CD4-positive, CD25-positive, alpha-beta regulatory T cell (primary cell): ENCODE measurements around the gene CDK8. TPM values are rescaled to one million over a fixed set of nuclear protein-coding genes. Genes with fewer than 3 reads are reported as not detected.

Experiments used
- ATAC-seq, 2 donors: fragments of 150-1000 bp; cut with Tn5 transposase; one replicate each; pipeline ENCODE4 v1.10.0; 2021; ENCODE audit warnings: low read depth in 2 of 2, moderate number of reproducible peaks in 2 of 2, moderate library complexity in 1 of 2
- DNase-seq, 3 donors: peaks; one replicate each; pipeline versions ENCODE4 v3.0.0 to v3.0.0-alpha.2; 2012 to 2022; ENCODE audit warnings: mixed read lengths in 1 of 3
- H3K27ac ChIP-seq: one replicate; pipeline ENCODE4 v1.7.0; 2013; ENCODE audit warnings: mild to moderate bottlenecking, low read length; ENCODE audit not compliant: insufficient read depth, poor library complexity, severe bottlenecking
- H3K27me3 ChIP-seq: one replicate; pipeline ENCODE4 v1.7.0; 2013; ENCODE audit warnings: low read length; ENCODE audit not compliant: control insufficient read depth, insufficient read depth
- H3K36me3 ChIP-seq: one replicate; pipeline ENCODE4 v1.7.0; 2013; ENCODE audit warnings: mild to moderate bottlenecking, low read length, moderate library complexity; ENCODE audit not compliant: control insufficient read depth, insufficient read depth
- H3K4me1 ChIP-seq: 2 replicates; pipeline ENCODE4 v1.7.0; 2013; ENCODE audit warnings: mild to moderate bottlenecking, low read length; ENCODE audit not compliant: insufficient read depth, control insufficient read depth, poor library complexity, severe bottlenecking
- H3K4me3 ChIP-seq: one replicate; pipeline ENCODE4 v1.7.0; 2013; ENCODE audit warnings: low read depth, mild to moderate bottlenecking, low read length, moderate library complexity
- H3K9me3 ChIP-seq, 2 experiments: 1 replicate in 1 of 2; 2 replicates in 1 of 2; pipeline ENCODE4 v1.7.0; 2013; ENCODE audit warnings: low read length in 2 of 2, mild to moderate bottlenecking in 1 of 2, moderate library complexity in 1 of 2; ENCODE audit not compliant: control insufficient read depth in 2 of 2
- H3K27ac Mint-ChIP-seq, 3 donors: one replicate each; pipeline ENCODE4 v1.8.0; 2020 to 2022; ENCODE audit warnings: mild to moderate bottlenecking in 3 of 3, mixed read lengths in 3 of 3, moderate library complexity in 2 of 3
- H3K27me3 Mint-ChIP-seq: one replicate; pipeline ENCODE4 v1.8.0; 2022; ENCODE audit warnings: mild to moderate bottlenecking, mixed read lengths
- H3K36me3 Mint-ChIP-seq: one replicate; pipeline ENCODE4 v1.8.0; 2020; ENCODE audit warnings: mixed read lengths
- H3K4me1 Mint-ChIP-seq, 4 donors: one replicate each; pipeline ENCODE4 v1.8.0; 2020 to 2022; ENCODE audit warnings: mixed read lengths in 4 of 4, mild to moderate bottlenecking in 1 of 4
- H3K4me3 Mint-ChIP-seq, 4 donors: one replicate each; pipeline ENCODE4 v1.8.0; 2020 to 2022; ENCODE audit warnings: mild to moderate bottlenecking in 4 of 4, mixed read lengths in 4 of 4, moderate library complexity in 3 of 4
- H3K9me3 Mint-ChIP-seq, 7 donors: one replicate each; pipeline ENCODE4 v1.8.0; 2020 to 2022; ENCODE audit warnings: mixed read lengths in 7 of 7, mild to moderate bottlenecking in 3 of 7, moderate library complexity in 2 of 7
- polyA plus RNA-seq, 4 donors: library from polyadenylated mRNA; unstranded; fragments of 300-500 nt; fragmentation: Illumina TruSeq; gene quantifications; one replicate each; pipeline ENCODE4 v1.2.3, GENCODE V29; 2021
- total RNA-seq: library from RNA; stranded (reverse); gene quantifications from one replicate; pipeline ENCODE4 v1.2.3, GENCODE V29; 2022

CDK8 gene
- total and polyA plus RNA-seq, 5 donors from 2014 or later, result 4.0 to 10.1 (median 4.7) TPM

GRCh38 chr13:26372747-26373146 is 118.8 kb downstream of the CDK8 start:
- no peaks in the 10 kb centered on the region for H3K9me3 Mint-ChIP-seq
- H3K27ac Mint-ChIP-seq, result peak overlapping the region in 1 of 3 donors; percentile 16
- H3K27me3 ChIP-seq, result no peaks in the 10 kb centered on the region
- no peak overlapping the region for H3K4me3 Mint-ChIP-seq
- DNase-seq, result peak in 2 of 3 donors; percentile 5 to 13
- H3K27ac ChIP-seq, result no peak overlapping the region
- H3K4me1 Mint-ChIP-seq, result peaks cover 0 to 13% (median 8%) of the 10 kb centered on the region in 4 donors
- no peaks in the 10 kb centered on the region for H3K4me1 ChIP-seq
- no peaks in the 10 kb centered on the region for H3K36me3 ChIP-seq
- H3K4me3 ChIP-seq, result no peak overlapping the region
- no peaks in the 10 kb centered on the region for H3K9me3 ChIP-seq
- peaks cover 15% of the 10 kb centered on the region for H3K36me3 Mint-ChIP-seq
- peak in 1 of 2 donors; percentile 31 for ATAC-seq
- no peaks in the 10 kb centered on the region for H3K27me3 Mint-ChIP-seq

- Histone ChIP-seq H3K27ac (no peak overlapping the region), H3K36me3 (no peaks in the 10 kb centered on the region), H3K4me3 (no peak overlapping the region), H3K4me1 (no peaks in the 10 kb centered on the region), H3K9me3 (no peaks in the 10 kb centered on the region), H3K27me3 (no peaks in the 10 kb centered on the region)
- Mint-ChIP-seq H3K4me1 (peaks cover 0 to 22% (median 13%) of the 10 kb centered on the region in 4 donors), H3K9me3 (no peaks in the 10 kb centered on the region), H3K27ac (peak overlapping the region in 1 of 3 donors; percentile 15), H3K27me3 (no peaks in the 10 kb centered on the region), H3K36me3 (peaks cover 11% of the 10 kb centered on the region), H3K4me3 (no peak overlapping the region)
- ATAC-seq (no peak), DNase-seq (no peak)
These were observed 122.5 kb downstream of the CDK8 start for GRCh38 chr13:26376430-26376829.

GRCh38 chr13:26377038-26377437 is 123.1 kb downstream of the CDK8 start:
- H3K27me3 Mint-ChIP-seq, result no peaks in the 10 kb centered on the region
- H3K27ac ChIP-seq, result no peak overlapping the region
- peaks cover 0 to 27% (median 14%) of the 10 kb centered on the region in 4 donors for H3K4me1 Mint-ChIP-seq
- H3K4me1 ChIP-seq, result no peaks in the 10 kb centered on the region
- no peak for ATAC-seq
- peak overlapping the region in 1 of 3 donors; percentile 3 for H3K27ac Mint-ChIP-seq
- H3K36me3 Mint-ChIP-seq, result peaks cover 11% of the 10 kb centered on the region
- no peaks in the 10 kb centered on the region for H3K27me3 ChIP-seq
- H3K36me3 ChIP-seq, result no peaks in the 10 kb centered on the region
- H3K4me3 Mint-ChIP-seq, result no peak overlapping the region
- H3K9me3 Mint-ChIP-seq, result no peaks in the 10 kb centered on the region
- H3K9me3 ChIP-seq, result no peaks in the 10 kb centered on the region
- no peak overlapping the region for H3K4me3 ChIP-seq
- DNase-seq, result peak in 1 of 3 donors; percentile 24

- Histone ChIP-seq H3K27ac (no peak overlapping the region), H3K36me3 (no peaks in the 10 kb centered on the region), H3K9me3 (no peaks in the 10 kb centered on the region), H3K4me1 (no peaks in the 10 kb centered on the region), H3K4me3 (no peak overlapping the region), H3K27me3 (no peaks in the 10 kb centered on the region)
- Mint-ChIP-seq H3K4me3 (no peak overlapping the region), H3K4me1 (peaks cover 0 to 22% (median 9%) of the 10 kb centered on the region in 4 donors), H3K36me3 (peaks cover 5% of the 10 kb centered on the region), H3K27me3 (no peaks in the 10 kb centered on the region), H3K27ac (no peak overlapping the region), H3K9me3 (no peaks in the 10 kb centered on the region)
- ATAC-seq, result no peak
- DNase-seq, result no peak
These were observed 124.2 kb downstream of the CDK8 start for GRCh38 chr13:26378116-26378515.

GRCh38 chr13:26379831-26380230 is 125.9 kb downstream of the CDK8 start:
- Histone ChIP-seq H3K27me3 (no peaks in the 10 kb centered on the region), H3K9me3 (no peaks in the 10 kb centered on the region), H3K27ac (no peak overlapping the region), H3K4me1 (no peaks in the 10 kb centered on the region), H3K4me3 (no peak overlapping the region), H3K36me3 (no peaks in the 10 kb centered on the region)
- peaks cover 0 to 21% (median 8%) of the 10 kb centered on the region in 4 donors for H3K4me1 Mint-ChIP-seq
- peaks cover 4% of the 10 kb centered on the region for H3K36me3 Mint-ChIP-seq
- no peak overlapping the region for H3K27ac Mint-ChIP-seq
- no peak overlapping the region for H3K4me3 Mint-ChIP-seq
- DNase-seq (no peak), ATAC-seq (no peak)
- H3K27me3 Mint-ChIP-seq, result no peaks in the 10 kb centered on the region
- no peaks in the 10 kb centered on the region for H3K9me3 Mint-ChIP-seq

- no peaks in the 10 kb centered on the region for H3K27me3 ChIP-seq
- ATAC-seq (no peak), DNase-seq (no peak)
- Mint-ChIP-seq H3K4me3 (no peak overlapping the region), H3K27me3 (no peaks in the 10 kb centered on the region), H3K9me3 (no peaks in the 10 kb centered on the region), H3K36me3 (peaks cover 5% of the 10 kb centered on the region), H3K27ac (no peak overlapping the region), H3K4me1 (peaks cover 0 to 21% (median 7%) of the 10 kb centered on the region in 4 donors)
- peaks cover 8% of the 10 kb centered on the region for H3K36me3 ChIP-seq
- no peak overlapping the region for H3K4me3 ChIP-seq
- no peaks in the 10 kb centered on the region for H3K9me3 ChIP-seq
- no peaks in the 10 kb centered on the region for H3K4me1 ChIP-seq
- H3K27ac ChIP-seq, result no peak overlapping the region
These were observed 127.0 kb downstream of the CDK8 start for GRCh38 chr13:26380930-26381329.

GRCh38 chr13:26382366-26382765 is 128.4 kb downstream of the CDK8 start:
- no peaks in the 10 kb centered on the region for H3K27me3 Mint-ChIP-seq
- H3K27ac Mint-ChIP-seq, result no peak overlapping the region
- no peaks in the 10 kb centered on the region for H3K27me3 ChIP-seq
- H3K4me1 ChIP-seq, result no peaks in the 10 kb centered on the region
- no peaks in the 10 kb centered on the region for H3K9me3 ChIP-seq
- no peak overlapping the region for H3K4me3 Mint-ChIP-seq
- H3K9me3 Mint-ChIP-seq, result no peaks in the 10 kb centered on the region
- no peak overlapping the region for H3K4me3 ChIP-seq
- no peak for ATAC-seq
- H3K4me1 Mint-ChIP-seq, result peaks cover 0 to 21% (median 7%) of the 10 kb centered on the region in 4 donors
- H3K36me3 ChIP-seq, result peaks cover 16% of the 10 kb centered on the region
- peaks cover 20% of the 10 kb centered on the region for H3K36me3 Mint-ChIP-seq
- DNase-seq, result no peak
- H3K27ac ChIP-seq, result no peak overlapping the region

- no peaks in the 10 kb centered on the region for H3K9me3 Mint-ChIP-seq
- Histone ChIP-seq H3K27me3 (no peaks in the 10 kb centered on the region), H3K9me3 (no peaks in the 10 kb centered on the region), H3K4me1 (no peaks in the 10 kb centered on the region), H3K27ac (no peak overlapping the region), H3K36me3 (peaks cover 18% of the 10 kb centered on the region), H3K4me3 (no peak overlapping the region)
- ATAC-seq (no peak), DNase-seq (no peak)
- no peak overlapping the region for H3K27ac Mint-ChIP-seq
- no peaks in the 10 kb centered on the region for H3K27me3 Mint-ChIP-seq
- H3K36me3 Mint-ChIP-seq, result peaks cover 24% of the 10 kb centered on the region
- peaks cover 2 to 21% (median 7%) of the 10 kb centered on the region in 4 donors for H3K4me1 Mint-ChIP-seq
- no peak overlapping the region for H3K4me3 Mint-ChIP-seq
These were observed 128.9 kb downstream of the CDK8 start for GRCh38 chr13:26382835-26383234.
